GM18526 (cell line): ENCODE results near the gene TAX1BP3.
A peak's percentile ranks its signal among the peaks of the same experiment; 100 is the strongest.

ENCODE experiments used
- POLR2A ChIP-seq: IDR thresholded peaks from 3 replicates; pipeline ENCODE4 v1.6.1; 2011; ENCODE audit not compliant: insufficient read length; ENCODE audit errors: extremely low read depth

TAX1BP3 gene

GRCh38 chr17:3668279-3669084, at the start of gene TAX1BP3, which contains the start of gene EMC6:
TSS of gene TAX1BP3 (minus strand) at chr17:3668578. CDS start at chr17:3668526, 52 bp downstream.
TSS of gene EMC6 (plus strand) at chr17:3668812. CDS start at chr17:3669147, 335 bp downstream.
- peak; percentile 90 for TF ChIP-seq POLR2A

- no peak for TF ChIP-seq POLR2A
Measured at GRCh38 chr17:3715296-3715695, 46.9 kb upstream of the TAX1BP3 start.

GRCh38 chr17:3712811-3713463, 44.6 kb upstream of the TAX1BP3 start:
- no peak for TF ChIP-seq POLR2A

GRCh38 chr17:3710951-3711383, 42.6 kb upstream of the TAX1BP3 start:
- no peak for TF ChIP-seq POLR2A

GRCh38 chr17:3708366-3708765, 40.0 kb upstream of the TAX1BP3 start:
- TF ChIP-seq POLR2A: no peak

GRCh38 chr17:3704931-3705717, 36.7 kb upstream of the TAX1BP3 start:
- TF ChIP-seq POLR2A: no peak

- no peak for TF ChIP-seq POLR2A
Measured at GRCh38 chr17:3699951-3700350, 31.6 kb upstream of the TAX1BP3 start.

GRCh38 chr17:3698139-3698538, 29.8 kb upstream of the TAX1BP3 start:
- TF ChIP-seq POLR2A: no peak

GRCh38 chr17:3697103-3697476, 28.7 kb upstream of the TAX1BP3 start:
- TF ChIP-seq POLR2A: no peak

- TF ChIP-seq POLR2A: peak; percentile 60
Measured at GRCh38 chr17:3695723-3696411, 27.5 kb upstream of the TAX1BP3 start, which contains the start of gene P2RX5. TSS of gene P2RX5 (minus strand) at chr17:3696155. CDS start at chr17:3696005, 150 bp downstream.

- no peak for TF ChIP-seq POLR2A
Measured at GRCh38 chr17:3695129-3695722, 26.8 kb upstream of the TAX1BP3 start.

GRCh38 chr17:3693829-3694231, 25.5 kb upstream of the TAX1BP3 start:
- no peak for TF ChIP-seq POLR2A

GRCh38 chr17:3693141-3693540, 24.8 kb upstream of the TAX1BP3 start:
- TF ChIP-seq POLR2A: no peak

- TF ChIP-seq POLR2A: no peak
Measured at GRCh38 chr17:3692346-3692745, 24.0 kb upstream of the TAX1BP3 start.
